Measurements from ENCODE around the gene POLE3. TPM values are rescaled to one million over a fixed set of nuclear protein-coding genes. Genes with fewer than 3 reads are reported as not detected.

Gene POLE3
- total RNA-seq, 1 donor = 30.8 TPM

DNA sequence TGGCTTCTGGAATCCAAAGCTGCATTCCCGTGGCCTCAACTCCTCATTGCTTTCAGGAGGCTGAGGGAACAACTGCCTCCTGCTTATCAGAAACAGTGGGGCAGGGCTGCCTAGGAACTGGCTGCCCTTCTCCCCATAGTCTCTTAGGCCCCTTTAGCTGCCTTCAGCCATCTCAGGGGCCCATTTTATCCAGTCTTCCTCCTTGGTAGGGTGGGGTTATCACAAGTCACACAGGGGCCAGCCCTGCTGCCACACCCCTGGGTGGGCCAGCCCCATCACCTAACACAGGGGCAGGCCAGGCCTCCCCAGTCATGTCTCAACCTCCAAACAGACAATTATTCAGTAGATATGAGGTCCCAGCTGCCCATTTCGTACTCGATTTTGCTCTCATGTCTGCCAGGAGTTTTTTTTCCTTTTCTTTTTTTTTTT lies 13.3 kb downstream of the POLE3 start:
- H3K4me1 ChIP-seq (ENCODE audit: insufficient read depth, low read length) = peaks cover 22% of the 10 kb centered on the region
- H3K79me2 ChIP-seq (ENCODE audit: insufficient read depth, low read length) = peaks cover 19% of the 10 kb centered on the region
- DNase-seq (ENCODE audit: insufficient read length, low spot score, missing footprints) = no peak
- H3K9me3 ChIP-seq (ENCODE audit: low read depth, low read length) = no peaks in the 10 kb centered on the region
- H3K4me3 ChIP-seq (ENCODE audit: insufficient read depth, low read length) = no peak overlapping the region
- H2AFZ ChIP-seq (ENCODE audit: low read length) = no peak overlapping the region
- no peak overlapping the region for H3K27ac ChIP-seq (ENCODE audit: low read depth, low read length)
- H4K20me1 ChIP-seq (ENCODE audit: insufficient read depth, low read length) = peaks cover 5% of the 10 kb centered on the region
- no peak overlapping the region for H3K4me2 ChIP-seq (ENCODE audit: insufficient read depth, low read length)
- TF ChIP-seq CTCF (IDR thresholded peaks at IDR 0.05; ENCODE audit: extremely low read depth, low read depth, low read length) = no peak
- no peaks in the 10 kb centered on the region for H3K27me3 ChIP-seq (ENCODE audit: insufficient read depth, low read length)
- no peaks in the 10 kb centered on the region for H3K36me3 ChIP-seq (ENCODE audit: insufficient read depth, low read length)

DNA sequence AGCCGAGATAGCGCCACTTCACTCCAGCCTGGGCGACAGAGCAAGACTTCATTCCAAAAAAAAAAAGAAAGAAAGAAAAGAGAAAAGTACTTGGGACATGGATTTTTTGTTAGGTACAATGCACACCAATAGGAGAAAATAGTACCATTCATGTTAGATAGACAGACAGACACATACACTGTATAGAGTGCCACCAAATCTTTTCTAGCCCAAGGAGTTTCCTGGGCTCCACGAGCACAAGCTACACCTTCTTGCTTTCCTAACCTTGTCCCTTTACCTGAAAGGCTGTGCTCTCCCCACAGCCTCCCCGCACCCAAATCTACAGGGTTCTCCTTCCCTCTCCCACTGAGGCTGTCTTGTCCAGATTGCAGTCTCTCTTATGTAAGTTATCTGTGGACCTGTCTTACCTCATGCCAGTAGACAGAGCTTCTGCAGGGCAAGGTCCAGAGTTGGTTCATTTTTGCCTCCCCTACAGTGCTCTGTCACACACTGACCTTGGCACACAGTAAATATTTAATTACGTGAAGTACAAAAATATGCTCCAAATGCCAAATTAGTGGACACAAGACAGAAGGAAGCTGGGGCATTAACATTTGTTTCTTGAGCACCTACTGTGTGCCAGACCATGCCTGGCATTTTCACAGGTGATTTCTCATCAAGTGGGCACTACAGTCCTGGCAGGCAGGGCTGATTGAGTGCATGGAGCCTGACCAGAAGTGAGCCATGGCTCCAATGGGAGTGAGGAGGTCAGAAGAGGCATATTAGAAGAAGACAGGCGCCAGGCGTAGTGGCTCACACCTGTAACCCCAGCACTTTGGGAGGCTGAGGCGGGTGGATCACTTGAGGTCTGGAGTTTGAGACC lies 15.2 kb downstream of the POLE3 start:
- Histone ChIP-seq H2AFZ (ENCODE audit: low read length) (no peak overlapping the region), H4K20me1 (ENCODE audit: insufficient read depth, low read length) (peaks cover 5% of the 10 kb centered on the region), H3K27ac (ENCODE audit: low read depth, low read length) (no peak overlapping the region), H3K9me3 (ENCODE audit: low read depth, low read length) (no peaks in the 10 kb centered on the region), H3K4me1 (ENCODE audit: insufficient read depth, low read length) (peaks cover 22% of the 10 kb centered on the region), H3K79me2 (ENCODE audit: insufficient read depth, low read length) (peaks cover 14% of the 10 kb centered on the region), H3K4me3 (ENCODE audit: insufficient read depth, low read length) (no peak overlapping the region), H3K27me3 (ENCODE audit: insufficient read depth, low read length) (no peaks in the 10 kb centered on the region), H3K4me2 (ENCODE audit: insufficient read depth, low read length) (no peak overlapping the region), H3K36me3 (ENCODE audit: insufficient read depth, low read length) (peaks cover 6% of the 10 kb centered on the region)
- no peak for DNase-seq (ENCODE audit: insufficient read length, low spot score, missing footprints)
- TF ChIP-seq CTCF (IDR thresholded peaks at IDR 0.05; ENCODE audit: extremely low read depth, low read depth, low read length) = no peak

GRCh38 chr9:113393281-113393680 lies 17.2 kb downstream of the POLE3 start:
- Histone ChIP-seq H3K36me3 (ENCODE audit: insufficient read depth, low read length) (peaks cover 14% of the 10 kb centered on the region), H3K4me3 (ENCODE audit: insufficient read depth, low read length) (no peak overlapping the region), H4K20me1 (ENCODE audit: insufficient read depth, low read length) (no peaks in the 10 kb centered on the region), H3K4me1 (ENCODE audit: insufficient read depth, low read length) (peaks cover 10% of the 10 kb centered on the region), H2AFZ (ENCODE audit: low read length) (no peak overlapping the region), H3K9me3 (ENCODE audit: low read depth, low read length) (no peaks in the 10 kb centered on the region), H3K27me3 (ENCODE audit: insufficient read depth, low read length) (no peaks in the 10 kb centered on the region), H3K27ac (ENCODE audit: low read depth, low read length) (no peak overlapping the region), H3K79me2 (ENCODE audit: insufficient read depth, low read length) (peaks cover 8% of the 10 kb centered on the region), H3K4me2 (ENCODE audit: insufficient read depth, low read length) (no peak overlapping the region)
- TF ChIP-seq CTCF (IDR thresholded peaks at IDR 0.05; ENCODE audit: extremely low read depth, low read depth, low read length) = no peak
- DNase-seq (ENCODE audit: insufficient read length, low spot score, missing footprints) = no peak

DNA sequence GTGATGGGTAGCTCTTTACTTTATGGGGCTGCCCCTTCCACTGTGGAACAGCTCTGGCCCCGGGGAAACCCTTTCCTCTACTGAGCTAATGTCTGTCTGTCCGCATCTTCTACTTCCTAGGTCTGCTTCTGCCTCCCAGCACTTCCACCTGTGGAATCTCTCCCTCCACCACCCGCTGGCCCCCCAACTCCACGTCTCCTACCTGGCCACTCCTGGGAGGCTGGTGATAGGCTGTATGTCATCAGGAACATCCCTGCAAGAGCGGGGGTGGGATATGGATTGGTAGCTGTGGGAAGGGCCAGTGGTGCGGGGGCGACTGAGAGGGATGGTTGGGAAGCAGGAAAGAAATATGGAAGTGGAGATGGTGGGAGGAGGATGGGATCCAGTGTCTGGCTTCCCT lies 18.6 kb downstream of the POLE3 start:
- H3K4me1 ChIP-seq (ENCODE audit: insufficient read depth, low read length) = no peaks in the 10 kb centered on the region
- no peaks in the 10 kb centered on the region for H3K27me3 ChIP-seq (ENCODE audit: insufficient read depth, low read length)
- H3K36me3 ChIP-seq (ENCODE audit: insufficient read depth, low read length) = peaks cover 14% of the 10 kb centered on the region
- DNase-seq (ENCODE audit: insufficient read length, low spot score, missing footprints) = no peak
- H4K20me1 ChIP-seq (ENCODE audit: insufficient read depth, low read length) = no peaks in the 10 kb centered on the region
- H3K4me3 ChIP-seq (ENCODE audit: insufficient read depth, low read length) = no peak overlapping the region
- no peak overlapping the region for H3K4me2 ChIP-seq (ENCODE audit: insufficient read depth, low read length)
- H3K79me2 ChIP-seq (ENCODE audit: insufficient read depth, low read length) = peaks cover 5% of the 10 kb centered on the region
- H2AFZ ChIP-seq (ENCODE audit: low read length) = no peak overlapping the region
- no peaks in the 10 kb centered on the region for H3K9me3 ChIP-seq (ENCODE audit: low read depth, low read length)
- no peak overlapping the region for H3K27ac ChIP-seq (ENCODE audit: low read depth, low read length)
- TF ChIP-seq CTCF (IDR thresholded peaks at IDR 0.05; ENCODE audit: extremely low read depth, low read depth, low read length) = no peak
